ENCODE measurements around the gene RNF6. TPM values are rescaled to one million over a fixed set of nuclear protein-coding genes. Genes with fewer than 3 reads are reported as not detected.

Gene RNF6
- total and polyA plus RNA-seq, 4 donors = 14.7 to 32.5 (median 24.7) TPM

- Histone ChIP-seq H3K4me1 (ENCODE audit: control insufficient read depth in 5 of 5, insufficient read depth in 5 of 5, low read length in 5 of 5) (no peaks in the 10 kb centered on the region), H3K27ac (ENCODE audit: low read depth in 1 of 2, low read length in 1 of 2) (no peak overlapping the region), H3K27me3 (ENCODE audit: control insufficient read depth in 3 of 3, insufficient read depth in 3 of 3, low read length in 2 of 3) (no peaks in the 10 kb centered on the region), H3K9me3 (ENCODE audit: control insufficient read depth in 4 of 4, insufficient read depth in 3 of 4, low read length in 3 of 4) (no peaks in the 10 kb centered on the region), H3K4me3 (no peak overlapping the region), H3K36me3 (ENCODE audit: control insufficient read depth in 4 of 4, insufficient read depth in 4 of 4, low read length in 4 of 4) (no peaks in the 10 kb centered on the region), H3K9ac (ENCODE audit: insufficient read depth in 1 of 2, low read length in 2 of 2) (no peak overlapping the region)
- 89 to 91% methylated on average over 3 of the region's 3 CpGs for WGBS, 2 donors
- ATAC-seq (ENCODE audit: insufficient read depth, low FRiP score) (no peak), DNase-seq (no peak)
- TF ChIP-seq, protein P1, sequence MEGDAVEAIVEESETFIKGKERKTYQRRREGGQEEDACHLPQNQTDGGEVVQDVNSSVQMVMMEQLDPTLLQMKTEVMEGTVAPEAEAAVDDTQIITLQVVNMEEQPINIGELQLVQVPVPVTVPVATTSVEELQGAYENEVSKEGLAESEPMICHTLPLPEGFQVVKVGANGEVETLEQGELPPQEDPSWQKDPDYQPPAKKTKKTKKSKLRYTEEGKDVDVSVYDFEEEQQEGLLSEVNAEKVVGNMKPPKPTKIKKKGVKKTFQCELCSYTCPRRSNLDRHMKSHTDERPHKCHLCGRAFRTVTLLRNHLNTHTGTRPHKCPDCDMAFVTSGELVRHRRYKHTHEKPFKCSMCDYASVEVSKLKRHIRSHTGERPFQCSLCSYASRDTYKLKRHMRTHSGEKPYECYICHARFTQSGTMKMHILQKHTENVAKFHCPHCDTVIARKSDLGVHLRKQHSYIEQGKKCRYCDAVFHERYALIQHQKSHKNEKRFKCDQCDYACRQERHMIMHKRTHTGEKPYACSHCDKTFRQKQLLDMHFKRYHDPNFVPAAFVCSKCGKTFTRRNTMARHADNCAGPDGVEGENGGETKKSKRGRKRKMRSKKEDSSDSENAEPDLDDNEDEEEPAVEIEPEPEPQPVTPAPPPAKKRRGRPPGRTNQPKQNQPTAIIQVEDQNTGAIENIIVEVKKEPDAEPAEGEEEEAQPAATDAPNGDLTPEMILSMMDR (IDR thresholded peaks at IDR 0.05; ENCODE audit: control extremely low read depth, extremely low read depth) = no peak
These were observed 58.3 kb downstream of the RNF6 start for GRCh38 chr13:26163812-26164211.

Other genes with a start within 250 kb of the RNF6 start
- 10 to 100 TPM; 13.2 to 20.1 TPM for gene SHISA2, start 170.3 kb downstream of the RNF6 start, total RNA-seq
- gene SHISA2, start 170.3 kb downstream of the RNF6 start, polyA plus RNA-seq = 1 to 10 TPM in 1 of 2 donors, under 1 TPM in 1; 0.68 to 4.4 TPM
- 10 to 100 TPM in 1 of 2 donors, 1 to 10 TPM in 1; 9.8 to 12.7 TPM for gene CDK8, start 31.8 kb upstream of the RNF6 start, total RNA-seq
- gene CDK8, start 31.8 kb upstream of the RNF6 start, polyA plus RNA-seq = 1 to 10 TPM; 7.1 to 9.5 TPM